Astrocyte of the hippocampus (primary cell): ENCODE data around the gene HP1BP3.
A peak's percentile ranks its signal among the peaks of the same experiment; 100 is the strongest.
"Not testable (repeated sequence)": the region's sequence is repeated elsewhere in the genome, so short reads cannot be mapped to it uniquely, and the experiment has no call there.

ENCODE experiments used
- DNase-seq: peaks from one replicate; pipeline ENCODE4 v3.0.0; 2011; ENCODE audit warnings: low read depth, low spot score

The HP1BP3 gene

GRCh38 chr1:20787029-20787839 lies at the start of gene HP1BP3:
Gene HP1BP3 (minus strand): TSS chr1:20787307. CDS start chr1:20780440, 6,867 bp downstream.
- peak; percentile 86 for DNase-seq

- DNase-seq, result no peak
Observed at GRCh38 chr1:20836230-20836629, 49.1 kb upstream of the HP1BP3 start.

- no peak for DNase-seq
Observed at GRCh38 chr1:20834780-20835179, 47.7 kb upstream of the HP1BP3 start.

- DNase-seq, result no peak
Observed at GRCh38 chr1:20834192-20834591, 47.1 kb upstream of the HP1BP3 start.

- DNase-seq, result peak; percentile 20
Observed at GRCh38 chr1:20830378-20830777, 43.3 kb upstream of the HP1BP3 start.

- no peak for DNase-seq
Observed at GRCh38 chr1:20829946-20830345, 42.8 kb upstream of the HP1BP3 start.

GRCh38 chr1:20829531-20829930 lies 42.4 kb upstream of the HP1BP3 start:
- no peak for DNase-seq

- no peak for DNase-seq
Observed at GRCh38 chr1:20823845-20824244, 36.7 kb upstream of the HP1BP3 start.

GRCh38 chr1:20821466-20821865 lies 34.4 kb upstream of the HP1BP3 start:
- DNase-seq, result no peak

- no peak for DNase-seq
Observed at GRCh38 chr1:20819818-20820217, 32.7 kb upstream of the HP1BP3 start.

- DNase-seq, result no peak
Observed at GRCh38 chr1:20814534-20814871, 27.4 kb upstream of the HP1BP3 start.

- no peak for DNase-seq
Observed at GRCh38 chr1:20811916-20812315, 24.8 kb upstream of the HP1BP3 start.

- DNase-seq, result no peak
Observed at GRCh38 chr1:20793236-20793635, 6.1 kb upstream of the HP1BP3 start.

- peak; percentile 89 for DNase-seq
Observed at GRCh38 chr1:20792196-20792595, 5.1 kb upstream of the HP1BP3 start.

- DNase-seq, result no peak
Observed at GRCh38 chr1:20790785-20791184, 3.7 kb upstream of the HP1BP3 start.

GRCh38 chr1:20789598-20789997 lies 2.5 kb upstream of the HP1BP3 start:
- not testable (repeated sequence) for DNase-seq

GRCh38 chr1:20787840-20788795 lies 1.0 kb upstream of the HP1BP3 start:
- peak; percentile 72 for DNase-seq

- DNase-seq, result peak; percentile 99
Observed at GRCh38 chr1:20786253-20787028, 666 bp downstream of the HP1BP3 start.

- no peak for DNase-seq
Observed at GRCh38 chr1:20785907-20786252, 1.2 kb downstream of the HP1BP3 start.

- no peak for DNase-seq
Observed at GRCh38 chr1:20775700-20776099, 11.4 kb downstream of the HP1BP3 start.

GRCh38 chr1:20771780-20772179 lies 15.3 kb downstream of the HP1BP3 start:
- no peak for DNase-seq
